Upper lobe of right lung (tissue), 1 donor: ENCODE results near the gene CSPG4. TPM values are rescaled to one million over a fixed set of nuclear protein-coding genes. Genes with fewer than 3 reads are reported as not detected.

ENCODE experiments used
- ATAC-seq: fragments of 200-7000 bp; cut with Tn5 transposase; one replicate; pipeline ENCODE4 v1.9.1; 2020; ENCODE audit warnings: mild to moderate bottlenecking, moderate library complexity
- DNase-seq: peaks from one replicate; pipeline ENCODE4 v3.0.0-alpha.2; 2020
- H3K27ac ChIP-seq: fragments of 200-600 bp; one replicate; pipeline ENCODE4 v1.8.0; 2022
- H3K27me3 ChIP-seq: fragments of 200-600 bp; one replicate; pipeline ENCODE4 v1.8.0; 2022; ENCODE audit warnings: mild to moderate bottlenecking
- H3K36me3 ChIP-seq: fragments of 200-600 bp; one replicate; pipeline ENCODE4 v1.8.0; 2022
- H3K4me1 ChIP-seq: fragments of 200-600 bp; one replicate; pipeline ENCODE4 v1.8.0; 2022
- H3K4me3 ChIP-seq: fragments of 200-600 bp; one replicate; pipeline ENCODE4 v1.8.0; 2022; ENCODE audit warnings: mild to moderate bottlenecking
- H3K9me3 ChIP-seq: fragments of 200-600 bp; one replicate; pipeline ENCODE4 v1.8.0; 2022
- CTCF ChIP-seq: fragments of 200-600 bp; IDR thresholded peaks from one replicate; pipeline ENCODE4 v1.8.0; 2022; ENCODE audit warnings: antibody characterized with exemption
- intact Hi-C: fragments of 100-400 bp; cut with DNase I; formaldehyde crosslinking; loops from one replicate; pipeline ENCODE4 v1.11.0; 2022
- total RNA-seq: library from RNA; stranded (reverse); fragmentation: NEBNext Ultra II Directional; extraction: Animal tissue kit (Norgen Biotek cat#: 25700); gene quantifications from one replicate; pipeline ENCODE4 v1.2.1, GENCODE V29; 2021
- donor health status: DM: no; HTN: yes; CAD: no; lungs with severe emphysema.

The CSPG4 gene
- total RNA-seq, 1 donor from 2014 or later = 12.6 TPM

DNA sequence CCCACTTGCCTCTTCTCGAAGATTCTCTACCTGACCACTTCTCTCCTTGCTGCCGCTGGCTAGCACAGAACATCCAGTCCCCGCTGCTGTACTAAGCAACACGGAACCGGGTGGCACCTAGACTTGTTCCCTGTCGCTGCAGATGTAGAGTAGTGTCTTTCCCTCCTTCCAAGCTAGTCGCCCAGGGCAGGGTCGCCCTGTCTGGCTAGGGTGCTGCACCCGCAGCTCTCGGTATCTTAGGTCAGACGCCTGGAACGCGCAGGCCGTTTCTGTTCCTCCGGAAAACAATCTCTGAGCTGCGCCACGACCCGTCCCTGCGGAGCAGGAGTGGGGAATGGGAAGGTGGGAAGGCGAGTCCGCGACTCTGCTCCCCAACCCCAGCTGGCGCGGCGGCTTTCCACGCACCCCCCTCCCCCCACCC lies 65.7 kb downstream of the CSPG4 start:
- Histone ChIP-seq H3K4me3 (peak overlapping the region; percentile 90), H3K36me3 (no peaks in the 10 kb centered on the region), H3K9me3 (no peaks in the 10 kb centered on the region), H3K27me3 (no peaks in the 10 kb centered on the region), H3K27ac (peak overlapping the region; percentile 98), H3K4me1 (peaks cover 42% of the 10 kb centered on the region)
- peak; percentile 34 for ATAC-seq
- no peak for TF ChIP-seq CTCF
- intact Hi-C loops = no loop called here
- peak; percentile 79 for DNase-seq

DNA sequence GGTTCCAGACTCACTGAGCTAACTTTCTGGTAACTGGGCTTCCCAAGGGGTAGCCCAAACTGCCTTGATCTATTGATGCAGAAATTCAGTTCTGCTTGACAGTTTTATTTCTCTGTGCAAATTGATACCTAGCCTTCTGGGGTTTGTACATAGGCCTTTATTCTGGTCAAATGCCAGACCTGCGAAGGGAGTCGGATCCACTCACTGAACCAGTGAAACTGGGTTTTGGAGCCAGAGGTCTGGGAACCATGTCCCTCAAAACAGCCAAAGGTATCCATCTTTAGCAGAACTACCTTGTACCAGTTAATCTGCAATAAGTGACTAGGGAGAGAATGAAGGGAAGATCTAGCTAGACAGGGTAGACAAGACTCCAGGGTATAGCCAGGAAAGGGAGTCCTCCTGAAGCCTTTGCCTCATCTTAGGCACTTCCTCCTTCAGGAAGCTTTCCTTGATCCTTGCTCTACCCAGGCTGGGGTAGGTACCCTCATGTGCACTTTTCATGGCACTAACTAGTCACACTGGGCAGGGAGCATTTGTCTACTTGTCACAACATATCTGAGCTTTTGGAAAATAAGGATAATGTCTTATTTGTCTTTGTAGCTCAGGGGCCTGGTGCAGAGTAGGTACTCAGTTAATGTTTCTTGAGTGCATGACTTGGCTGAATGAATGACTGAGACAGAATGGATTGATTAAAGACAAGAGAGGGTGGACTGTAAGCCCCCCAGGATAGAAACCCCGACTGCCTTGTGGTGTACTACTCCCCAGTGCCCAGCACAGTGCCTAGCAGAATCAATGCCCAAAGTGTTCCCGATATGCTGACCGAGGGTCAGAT lies 66.3 kb downstream of the CSPG4 start:
- peak overlapping the region; percentile 98 for H3K27ac ChIP-seq
- ATAC-seq (no peak), DNase-seq (no peak)
- no peaks in the 10 kb centered on the region for H3K36me3 ChIP-seq
- no peak for TF ChIP-seq CTCF
- H3K27me3 ChIP-seq = no peaks in the 10 kb centered on the region
- intact Hi-C loops = no loop called here
- H3K4me3 ChIP-seq = peak overlapping the region; percentile 90
- H3K9me3 ChIP-seq = no peaks in the 10 kb centered on the region
- H3K4me1 ChIP-seq = peaks cover 36% of the 10 kb centered on the region

DNA sequence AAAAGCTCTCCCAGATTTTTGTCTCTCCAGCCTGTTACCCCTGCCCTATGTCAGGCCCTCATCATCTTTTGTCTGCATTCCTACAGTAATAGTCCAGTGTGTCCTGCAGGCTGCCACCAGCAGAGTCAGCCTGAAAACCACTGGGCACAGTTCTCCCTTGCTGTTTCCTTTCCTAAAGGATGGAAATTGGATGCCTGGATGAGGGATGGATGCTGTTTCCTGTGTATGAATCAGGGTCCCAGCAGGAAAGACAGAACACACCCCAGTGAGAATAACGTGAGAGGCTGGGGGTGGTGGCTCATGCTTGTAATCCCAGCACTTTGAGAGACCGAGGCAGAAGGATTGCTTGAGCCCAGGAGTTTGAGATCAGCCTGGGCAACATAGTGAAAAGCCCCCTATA lies 68.3 kb downstream of the CSPG4 start:
- DNase-seq (no peak), ATAC-seq (no peak)
- TF ChIP-seq CTCF = no peak
- no peaks in the 10 kb centered on the region for H3K27me3 ChIP-seq
- peaks cover 23% of the 10 kb centered on the region for H3K4me1 ChIP-seq
- H3K27ac ChIP-seq = no peak overlapping the region
- H3K4me3 ChIP-seq = no peak overlapping the region
- intact Hi-C loops = no loop called here
- H3K9me3 ChIP-seq = no peaks in the 10 kb centered on the region
- no peaks in the 10 kb centered on the region for H3K36me3 ChIP-seq

- Histone ChIP-seq H3K36me3 (peaks cover 7% of the 10 kb centered on the region), H3K27me3 (no peaks in the 10 kb centered on the region), H3K27ac (no peak overlapping the region), H3K9me3 (no peaks in the 10 kb centered on the region), H3K4me3 (no peak overlapping the region), H3K4me1 (peaks cover 36% of the 10 kb centered on the region)
- intact Hi-C loops = no loop called here
- TF ChIP-seq CTCF = no peak
- no peak for DNase-seq
- no peak for ATAC-seq
These were observed 71.0 kb downstream of the CSPG4 start for GRCh38 chr15:75641603-75642002.

DNA sequence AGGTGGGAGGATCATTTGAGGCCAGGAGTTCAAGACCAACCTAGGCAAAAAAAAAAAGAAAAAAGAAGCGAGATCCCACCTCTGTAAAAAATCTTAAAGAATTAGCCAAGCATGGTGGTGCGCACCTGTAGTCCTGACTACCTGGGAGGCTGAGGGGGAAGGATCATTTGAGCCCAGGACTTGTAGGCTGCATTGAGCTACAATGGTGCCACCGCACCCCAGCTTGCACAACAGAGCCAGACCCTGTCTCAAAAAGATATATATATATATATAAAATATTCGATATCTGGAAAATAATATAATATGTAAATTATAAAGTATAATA lies 71.5 kb downstream of the CSPG4 start:
- no peaks in the 10 kb centered on the region for H3K27me3 ChIP-seq
- no peak for TF ChIP-seq CTCF
- ATAC-seq (no peak), DNase-seq (no peak)
- intact Hi-C loops = no loop called here
- H3K4me3 ChIP-seq = no peak overlapping the region
- no peak overlapping the region for H3K27ac ChIP-seq
- peaks cover 7% of the 10 kb centered on the region for H3K36me3 ChIP-seq
- peaks cover 32% of the 10 kb centered on the region for H3K4me1 ChIP-seq
- H3K9me3 ChIP-seq = no peaks in the 10 kb centered on the region
